ENCODE results near the gene SLC24A3. TPM values are rescaled to one million over a fixed set of nuclear protein-coding genes. Genes with fewer than 3 reads are reported as not detected.

The SLC24A3 gene
- total RNA-seq, 2 experiments from 2014 or later, result not detected

- H3K4me3 Mint-ChIP-seq, result no peak overlapping the region
- CTCF ChIA-PET, result no interaction called here
- intact Hi-C loops (cut with micrococcal nuclease), result no loop called here
- H3K27me3 Mint-ChIP-seq (ENCODE audit: low read depth), result peaks cover 4% of the 10 kb centered on the region
- no peak overlapping the region for H3K27ac Mint-ChIP-seq
- DNase-seq, result no peak
- no peaks in the 10 kb centered on the region for H3K4me1 Mint-ChIP-seq (ENCODE audit: low read depth)
- no peaks in the 10 kb centered on the region for H3K9me3 Mint-ChIP-seq
- no peaks in the 10 kb centered on the region for H3K36me3 Mint-ChIP-seq (ENCODE audit: low read depth)
Measured at GRCh38 chr20:19322061-19322985, 109.9 kb downstream of the SLC24A3 start.

GRCh38 chr20:19327401-19327800, 115.0 kb downstream of the SLC24A3 start:
- Mint-ChIP-seq H3K4me3 (no peak overlapping the region), H3K9me3 (no peaks in the 10 kb centered on the region), H3K27ac (no peak overlapping the region), H3K36me3 (ENCODE audit: low read depth) (no peaks in the 10 kb centered on the region), H3K4me1 (ENCODE audit: low read depth) (no peaks in the 10 kb centered on the region), H3K27me3 (ENCODE audit: low read depth) (peaks cover 7% of the 10 kb centered on the region)
- DNase-seq, result no peak
- CTCF ChIA-PET, result no interaction called here
- intact Hi-C loops (cut with micrococcal nuclease), result no loop called here

- CTCF ChIA-PET, result no interaction called here
- peaks cover 7% of the 10 kb centered on the region for H3K27me3 Mint-ChIP-seq (ENCODE audit: low read depth)
- no peaks in the 10 kb centered on the region for H3K9me3 Mint-ChIP-seq
- no peaks in the 10 kb centered on the region for H3K4me1 Mint-ChIP-seq (ENCODE audit: low read depth)
- no peak overlapping the region for H3K4me3 Mint-ChIP-seq
- H3K36me3 Mint-ChIP-seq (ENCODE audit: low read depth), result no peaks in the 10 kb centered on the region
- no peak for DNase-seq
- intact Hi-C loops (cut with micrococcal nuclease), result no loop called here
- H3K27ac Mint-ChIP-seq, result no peak overlapping the region
Measured at GRCh38 chr20:19328676-19329075, 116.2 kb downstream of the SLC24A3 start.

GRCh38 chr20:19330038-19330437, 117.6 kb downstream of the SLC24A3 start:
- intact Hi-C loops (cut with micrococcal nuclease), result no loop called here
- no peaks in the 10 kb centered on the region for H3K36me3 Mint-ChIP-seq (ENCODE audit: low read depth)
- CTCF ChIA-PET, result no interaction called here
- H3K9me3 Mint-ChIP-seq, result no peaks in the 10 kb centered on the region
- H3K4me1 Mint-ChIP-seq (ENCODE audit: low read depth), result no peaks in the 10 kb centered on the region
- H3K27me3 Mint-ChIP-seq (ENCODE audit: low read depth), result peaks cover 7% of the 10 kb centered on the region
- no peak overlapping the region for H3K27ac Mint-ChIP-seq
- no peak for DNase-seq
- no peak overlapping the region for H3K4me3 Mint-ChIP-seq

GRCh38 chr20:19330731-19331130, 118.3 kb downstream of the SLC24A3 start:
- CTCF ChIA-PET, result no interaction called here
- DNase-seq, result no peak
- H3K9me3 Mint-ChIP-seq, result no peaks in the 10 kb centered on the region
- no peak overlapping the region for H3K27ac Mint-ChIP-seq
- H3K36me3 Mint-ChIP-seq (ENCODE audit: low read depth), result no peaks in the 10 kb centered on the region
- H3K4me1 Mint-ChIP-seq (ENCODE audit: low read depth), result no peaks in the 10 kb centered on the region
- H3K27me3 Mint-ChIP-seq (ENCODE audit: low read depth), result peaks cover 7% of the 10 kb centered on the region
- no peak overlapping the region for H3K4me3 Mint-ChIP-seq
- intact Hi-C loops (cut with micrococcal nuclease), result no loop called here

GRCh38 chr20:19333563-19333962, 121.1 kb downstream of the SLC24A3 start:
- no peaks in the 10 kb centered on the region for H3K4me1 Mint-ChIP-seq (ENCODE audit: low read depth)
- no peak for DNase-seq
- intact Hi-C loops (cut with micrococcal nuclease), result no loop called here
- peaks cover 4% of the 10 kb centered on the region for H3K27me3 Mint-ChIP-seq (ENCODE audit: low read depth)
- no peak overlapping the region for H3K27ac Mint-ChIP-seq
- no peak overlapping the region for H3K4me3 Mint-ChIP-seq
- CTCF ChIA-PET, result interaction anchor here (0.6 kb wide), 1 partner anchor 755 kb away, joined by 3 read pairs; no protein-coding TSS in a partner anchor
- H3K9me3 Mint-ChIP-seq, result no peaks in the 10 kb centered on the region
- H3K36me3 Mint-ChIP-seq (ENCODE audit: low read depth), result no peaks in the 10 kb centered on the region

- Mint-ChIP-seq H3K36me3 (ENCODE audit: low read depth) (no peaks in the 10 kb centered on the region), H3K27ac (no peak overlapping the region), H3K4me1 (ENCODE audit: low read depth) (no peaks in the 10 kb centered on the region), H3K27me3 (ENCODE audit: low read depth) (peaks cover 4% of the 10 kb centered on the region), H3K9me3 (no peaks in the 10 kb centered on the region), H3K4me3 (no peak overlapping the region)
- no peak for DNase-seq
- intact Hi-C loops (cut with micrococcal nuclease), result no loop called here
- CTCF ChIA-PET, result no interaction called here
Measured at GRCh38 chr20:19335341-19335740, 122.9 kb downstream of the SLC24A3 start.

- no peak for DNase-seq
- Mint-ChIP-seq H3K9me3 (no peaks in the 10 kb centered on the region), H3K4me1 (ENCODE audit: low read depth) (no peaks in the 10 kb centered on the region), H3K27ac (no peak overlapping the region), H3K4me3 (no peak overlapping the region), H3K27me3 (ENCODE audit: low read depth) (peaks cover 4% of the 10 kb centered on the region), H3K36me3 (ENCODE audit: low read depth) (no peaks in the 10 kb centered on the region)
- CTCF ChIA-PET, result no interaction called here
- intact Hi-C loops (cut with micrococcal nuclease), result no loop called here
Measured at GRCh38 chr20:19335916-19336315, 123.5 kb downstream of the SLC24A3 start.

- CTCF ChIA-PET, result no interaction called here
- intact Hi-C loops (cut with micrococcal nuclease), result no loop called here
- no peak overlapping the region for H3K27ac Mint-ChIP-seq
Measured at GRCh38 chr20:19336631-19337030, 124.2 kb downstream of the SLC24A3 start.

GRCh38 chr20:19338380-19338779, 125.9 kb downstream of the SLC24A3 start:
- DNase-seq, result no peak
- Mint-ChIP-seq H3K36me3 (ENCODE audit: low read depth) (no peaks in the 10 kb centered on the region), H3K4me1 (ENCODE audit: low read depth) (no peaks in the 10 kb centered on the region), H3K27ac (no peak overlapping the region), H3K27me3 (ENCODE audit: low read depth) (peaks cover 4% of the 10 kb centered on the region), H3K9me3 (no peaks in the 10 kb centered on the region), H3K4me3 (no peak overlapping the region)
- intact Hi-C loops (cut with micrococcal nuclease), result no loop called here
- CTCF ChIA-PET, result no interaction called here

More at GRCh38 chr20:19336631-19337030, 124.2 kb downstream of the SLC24A3 start:
- Mint-ChIP-seq H3K4me1 (ENCODE audit: low read depth) (no peaks in the 10 kb centered on the region), H3K9me3 (no peaks in the 10 kb centered on the region), H3K27me3 (ENCODE audit: low read depth) (peaks cover 4% of the 10 kb centered on the region), H3K36me3 (ENCODE audit: low read depth) (no peaks in the 10 kb centered on the region), H3K4me3 (no peak overlapping the region)
- no peak for DNase-seq

- Mint-ChIP-seq H3K36me3 (ENCODE audit: low read depth) (no peaks in the 10 kb centered on the region), H3K9me3 (no peaks in the 10 kb centered on the region), H3K4me1 (ENCODE audit: low read depth) (no peaks in the 10 kb centered on the region), H3K27me3 (ENCODE audit: low read depth) (peaks cover 4% of the 10 kb centered on the region), H3K4me3 (no peak overlapping the region), H3K27ac (no peak overlapping the region)
- intact Hi-C loops (cut with micrococcal nuclease), result no loop called here
- DNase-seq, result no peak
- CTCF ChIA-PET, result interaction anchor here (0.7 kb wide), 1 partner anchor 119 kb away, joined by 3 read pairs; no protein-coding TSS in a partner anchor
Measured at GRCh38 chr20:19338960-19339359, 126.5 kb downstream of the SLC24A3 start.

GRCh38 chr20:19341348-19342053, 129.1 kb downstream of the SLC24A3 start:
- intact Hi-C loops (cut with micrococcal nuclease), result no loop called here
- Mint-ChIP-seq H3K27me3 (ENCODE audit: low read depth) (peaks cover 4% of the 10 kb centered on the region), H3K27ac (no peak overlapping the region), H3K36me3 (ENCODE audit: low read depth) (no peaks in the 10 kb centered on the region), H3K9me3 (no peaks in the 10 kb centered on the region), H3K4me3 (no peak overlapping the region), H3K4me1 (ENCODE audit: low read depth) (no peaks in the 10 kb centered on the region)
- DNase-seq, result no peak
- CTCF ChIA-PET, result interaction anchor here (0.6 kb wide), 1 partner anchor 123 kb away, joined by 3 read pairs; no protein-coding TSS in a partner anchor

- Mint-ChIP-seq H3K27me3 (ENCODE audit: low read depth) (no peaks in the 10 kb centered on the region), H3K9me3 (no peaks in the 10 kb centered on the region), H3K36me3 (ENCODE audit: low read depth) (no peaks in the 10 kb centered on the region), H3K27ac (no peak overlapping the region), H3K4me1 (ENCODE audit: low read depth) (no peaks in the 10 kb centered on the region), H3K4me3 (no peak overlapping the region)
- CTCF ChIA-PET, result no interaction called here
- DNase-seq, result no peak
- intact Hi-C loops (cut with micrococcal nuclease), result no loop called here
Measured at GRCh38 chr20:19344341-19344740, 131.9 kb downstream of the SLC24A3 start.

All from activated naive CD4-positive, alpha-beta T cell treated with anti-CD3 and anti-CD28 coated beads for 36 hours (primary cell).